GM12891 (cell line): Measurements from ENCODE around the gene CSTPP1.

ENCODE experiments used
- POLR2A ChIP-seq: IDR thresholded peaks from 2 replicates; pipeline ENCODE4 v1.6.1; 2011; ENCODE audit warnings: low read depth, low read length, control low read depth
- POLR2AphosphoS5 ChIP-seq: IDR thresholded peaks from 2 replicates; pipeline ENCODE4 v1.6.1; 2011; ENCODE audit warnings: low read depth, low read length, control low read depth
- TAF1 ChIP-seq: IDR thresholded peaks from 2 replicates; pipeline ENCODE4 v1.6.1; 2011; ENCODE audit warnings: low read depth, low read length, control low read depth

DNA sequence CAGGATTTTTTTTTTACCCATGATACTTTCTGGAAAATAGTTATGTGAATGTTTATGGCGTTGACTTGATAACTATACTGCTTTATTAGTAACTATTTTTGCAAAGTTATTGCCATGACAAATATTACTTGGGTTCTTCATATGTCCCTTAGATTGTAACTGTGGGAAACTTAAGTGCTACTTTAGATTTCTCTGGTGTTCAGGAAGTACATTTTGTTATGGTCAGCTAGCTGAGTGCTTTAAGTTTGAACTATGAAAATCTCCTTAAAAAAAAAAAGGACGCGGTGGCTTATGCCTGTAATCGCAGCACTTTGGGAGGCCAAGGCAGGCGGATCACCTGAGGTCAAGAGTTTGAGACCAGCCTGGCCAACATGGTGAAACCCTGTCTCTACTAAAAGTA is 42.8 kb downstream of the CSTPP1 start:
- TF ChIP-seq POLR2AphosphoS5 (no peak), POLR2A (no peak), TAF1 (no peak)
